HCT116 (cell line): ENCODE measurements around the gene PPP1R36. TPM values are rescaled to one million over a fixed set of nuclear protein-coding genes. Genes with fewer than 3 reads are reported as not detected.
"Not testable (repeated sequence)": the region's sequence is repeated elsewhere in the genome, so short reads cannot be mapped to it uniquely, and the experiment has no call there.

Experiments used
- ATAC-seq: fragments of 200-7000 bp; cut with Tn5 transposase; 2 replicates; pipeline ENCODE4 v1.9.1; 2020; ENCODE audit warnings: mild to moderate bottlenecking, moderate library complexity
- BruUV-seq: library from RNA; stranded (reverse); fragments of 400-500 nt; replicated peaks from 2 replicates; lab custom pipeline; 2021; lab: Mats Ljungman, UMichigan
- CTCF ChIA-PET: fragments of 300-600 bp; sonication (Branson Sonifier 250); formaldehyde crosslinking; loops from one replicate; lab custom pipeline; 2021; ENCODE audit warnings: antibody characterized with exemption; lab: Charles Lee
- POLR2A ChIA-PET: fragments of 300-600, 350-600 bp; sonication (Branson Sonifier 250); formaldehyde crosslinking; loops from one replicate; lab custom pipeline; 2021; ENCODE audit warnings: antibody characterized with exemption; lab: Charles Lee
- RAD21 ChIA-PET, 2 experiments: fragments of 300-600 bp; sonication (Branson Sonifier 250); formaldehyde crosslinking; loops; one replicate each; lab custom pipeline; 2023; ENCODE audit warnings: low total read pairs in 2 of 2; ENCODE audit not compliant: uncharacterized antibody in 2 of 2, unreplicated experiment in 2 of 2, low non-redundant PET in 1 of 2; lab: Charles Lee
- DNase-seq: peaks from one replicate; pipeline ENCODE4 v3.0.0-alpha.2; 2010; ENCODE audit warnings: low read depth, low spot score
- H2AFZ ChIP-seq: fragments of 200-600 bp; shearing (Covaris generic), sonication (generic); 2 replicates; pipeline ENCODE4 v1.6.1; 2017; ENCODE audit warnings: low read depth, mixed run types, mixed read lengths, antibody characterized with exemption, low read length; ENCODE audit not compliant: poor library complexity, severe bottlenecking
- H3K27ac ChIP-seq: 2 replicates; pipeline ENCODE4 v1.5.1; 2012; ENCODE audit warnings: low read depth, low read length
- H3K27me3 ChIP-seq: fragments of 200-600 bp; sonication (generic); 2 replicates; pipeline ENCODE4 v1.6.1; 2016; ENCODE audit warnings: mixed run types, low read length, mixed read lengths; ENCODE audit not compliant: insufficient read depth
- H3K36me3 ChIP-seq, 2 experiments: fragments of 200-500 bp in 1 of 2; fragments of 200-600 bp in 1 of 2; sonication (Bioruptor generic) in 1 of 2; sonication (generic) in 1 of 2; 2 replicates each; pipeline versions ENCODE4 v1.5.1 to v1.6.1; 2014 to 2016; ENCODE audit warnings: low read length in 2 of 2, inconsistent platforms in 1 of 2, mixed read lengths in 1 of 2, mixed run types in 1 of 2; ENCODE audit not compliant: insufficient read depth in 2 of 2, control insufficient read depth in 1 of 2
- H3K4me1 ChIP-seq, 2 experiments: fragments of 200-600 bp in 1 of 2; sonication (generic) in 1 of 2; 2 replicates each; pipeline versions ENCODE4 v1.5.1 to v1.6.1; 2012 to 2017; ENCODE audit warnings: low read length in 2 of 2, inconsistent platforms in 1 of 2, mild to moderate bottlenecking in 1 of 2, mixed read lengths in 1 of 2, mixed run types in 1 of 2, moderate library complexity in 1 of 2; ENCODE audit not compliant: insufficient read depth in 2 of 2, control insufficient read depth in 1 of 2
- H3K4me2 ChIP-seq: fragments of 200-600 bp; sonication (generic); 2 replicates; pipeline ENCODE4 v1.6.1; 2017; ENCODE audit warnings: mixed run types, low read length, mixed read lengths
- H3K4me3 ChIP-seq, 2 experiments: fragments of 200-600 bp in 1 of 2; sonication (generic) in 1 of 2; replicated peaks in 1 of 2; 2 replicates each; pipeline ENCODE4 v1.5.1; 2011 to 2016; ENCODE audit warnings: low read length in 2 of 2, control low read depth in 1 of 2, low read depth in 1 of 2, mild to moderate bottlenecking in 1 of 2, mixed read lengths in 1 of 2, mixed run types in 1 of 2
- H3K79me2 ChIP-seq: fragments of 200-600 bp; sonication (generic); 2 replicates; pipeline ENCODE4 v1.6.1; 2017; ENCODE audit warnings: mild to moderate bottlenecking, mixed run types, low read length, moderate library complexity, mixed read lengths; ENCODE audit not compliant: insufficient read depth
- H3K9ac ChIP-seq: fragments of 200-600 bp; sonication (generic); 2 replicates; pipeline ENCODE4 v1.6.1; 2016; ENCODE audit warnings: low read length, mixed read lengths
- H3K9me2 ChIP-seq: fragments of 200-600 bp; sonication (generic), shearing (Covaris generic); 2 replicates; pipeline ENCODE4 v1.6.1; 2017; ENCODE audit warnings: mixed run types, mild to moderate bottlenecking, moderate library complexity; ENCODE audit not compliant: insufficient read depth
- H3K9me3 ChIP-seq, 2 experiments: fragments of 200-500 bp in 1 of 2; fragments of 200-600 bp in 1 of 2; sonication (Bioruptor generic) in 1 of 2; sonication (generic) in 1 of 2; 2 replicates each; pipeline ENCODE4 v1.6.1; 2014 to 2017; ENCODE audit warnings: low read length in 2 of 2, mixed read lengths in 2 of 2, inconsistent platforms in 1 of 2, low read depth in 1 of 2, mild to moderate bottlenecking in 1 of 2, mixed run types in 1 of 2, moderate library complexity in 1 of 2; ENCODE audit not compliant: control insufficient read depth in 1 of 2, insufficient read depth in 1 of 2
- H4K20me1 ChIP-seq: fragments of 200-600 bp; sonication (generic), shearing (Covaris generic); 2 replicates; pipeline ENCODE4 v1.6.1; 2017; ENCODE audit warnings: mixed run types, mild to moderate bottlenecking, moderate library complexity; ENCODE audit not compliant: insufficient read depth
- EGR1 ChIP-seq: IDR thresholded peaks from 2 replicates; pipeline ENCODE4 v1.6.1; 2012; ENCODE audit warnings: low read depth
- ELF1 ChIP-seq: IDR thresholded peaks from 2 replicates; pipeline ENCODE4 v1.6.1; 2012; ENCODE audit warnings: low read depth, borderline replicate concordance
- EZH2 ChIP-seq: fragments of 200-600 bp; sonication (generic); IDR thresholded peaks from 2 replicates; pipeline ENCODE4 v1.6.1; 2017; ENCODE audit warnings: antibody characterized with exemption, mixed run types
- POLR2A ChIP-seq: IDR thresholded peaks from 2 replicates; pipeline ENCODE4 v1.7.0; 2011; ENCODE audit warnings: borderline replicate concordance; ENCODE audit not compliant: insufficient read depth, insufficient read length; ENCODE audit errors: extremely low read depth
- ZNF274 ChIP-seq: fragments of 200-500 bp; sonication (Bioruptor generic); IDR thresholded peaks from 2 replicates; pipeline ENCODE4 v1.6.1; 2014; ENCODE audit warnings: mild to moderate bottlenecking, low read depth, low read length, inconsistent platforms
- intact Hi-C: fragments of 100-400 bp; cut with micrococcal nuclease; formaldehyde crosslinking; loops from 2 replicates; pipeline ENCODE4 v1.10.0; 2022
- total RNA-seq: library from RNA; stranded (reverse); gene quantifications from one replicate; pipeline ENCODE4 v1.2.1, GENCODE V29; 2021; ENCODE audit not compliant: unreplicated experiment
- TF ChIP-seq, protein P1 (sequence below): IDR thresholded peaks from 2 replicates; pipeline ENCODE4 v1.6.1; 2012
- TF ChIP-seq, protein P2 (sequence below): IDR thresholded peaks from 2 replicates; pipeline ENCODE4 v1.6.1; 2012; ENCODE audit warnings: low read depth

PPP1R36 gene
- total RNA-seq, 1 experiment from 2014 or later, result 0.47 TPM

DNA sequence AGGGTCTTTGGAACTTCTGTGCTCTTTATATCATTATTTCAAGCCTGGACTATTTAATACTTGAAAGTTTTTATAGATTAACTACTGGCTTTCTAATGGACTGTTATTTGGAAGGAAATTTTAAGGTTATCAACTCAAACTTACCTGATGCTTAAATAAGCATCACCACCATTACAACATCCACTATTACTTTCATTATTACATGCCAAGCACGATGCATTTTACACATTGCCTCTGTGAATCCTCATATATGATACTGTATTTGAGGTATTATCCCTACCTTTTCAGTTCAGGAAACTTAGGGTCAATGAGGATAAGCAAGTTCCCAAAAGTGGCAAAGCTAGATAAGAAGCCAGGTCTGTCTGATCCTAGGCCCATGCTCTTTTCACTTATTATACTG, 32.8 kb upstream of the PPP1R36 start:
- no peak overlapping the region for H2AFZ ChIP-seq
- H3K9ac ChIP-seq, result no peak overlapping the region
- H3K4me2 ChIP-seq, result no peak overlapping the region
- ChIA-PET RAD21 (no interaction called here), CTCF (no interaction called here)
- ATAC-seq (no peak), DNase-seq (no peak)
- no peaks in the 10 kb centered on the region for H3K36me3 ChIP-seq
- intact Hi-C loops, result loop anchor here (10.0 kb wide), 1 partner anchor 118 kb away; no protein-coding TSS in a partner anchor
- BruUV-seq, result no TSS peak
- no peaks in the 10 kb centered on the region for H3K4me1 ChIP-seq
- H3K27me3 ChIP-seq, result no peaks in the 10 kb centered on the region
- no peak overlapping the region for H3K4me3 ChIP-seq
- H3K27ac ChIP-seq, result no peak overlapping the region
- H3K9me3 ChIP-seq, result no peaks in the 10 kb centered on the region
- no peaks in the 10 kb centered on the region for H3K9me2 ChIP-seq
- peaks cover 69% of the 10 kb centered on the region for H3K79me2 ChIP-seq
- H4K20me1 ChIP-seq, result no peaks in the 10 kb centered on the region
- no peak for TF ChIP-seq ZNF274
- TF ChIP-seq EZH2, result no peak
- no peak for TF ChIP-seq ELF1
- no peak for TF ChIP-seq POLR2A
- TF ChIP-seq, protein P1, sequence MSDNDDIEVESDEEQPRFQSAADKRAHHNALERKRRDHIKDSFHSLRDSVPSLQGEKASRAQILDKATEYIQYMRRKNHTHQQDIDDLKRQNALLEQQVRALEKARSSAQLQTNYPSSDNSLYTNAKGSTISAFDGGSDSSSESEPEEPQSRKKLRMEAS, result no peak
- TF ChIP-seq, protein P2, sequence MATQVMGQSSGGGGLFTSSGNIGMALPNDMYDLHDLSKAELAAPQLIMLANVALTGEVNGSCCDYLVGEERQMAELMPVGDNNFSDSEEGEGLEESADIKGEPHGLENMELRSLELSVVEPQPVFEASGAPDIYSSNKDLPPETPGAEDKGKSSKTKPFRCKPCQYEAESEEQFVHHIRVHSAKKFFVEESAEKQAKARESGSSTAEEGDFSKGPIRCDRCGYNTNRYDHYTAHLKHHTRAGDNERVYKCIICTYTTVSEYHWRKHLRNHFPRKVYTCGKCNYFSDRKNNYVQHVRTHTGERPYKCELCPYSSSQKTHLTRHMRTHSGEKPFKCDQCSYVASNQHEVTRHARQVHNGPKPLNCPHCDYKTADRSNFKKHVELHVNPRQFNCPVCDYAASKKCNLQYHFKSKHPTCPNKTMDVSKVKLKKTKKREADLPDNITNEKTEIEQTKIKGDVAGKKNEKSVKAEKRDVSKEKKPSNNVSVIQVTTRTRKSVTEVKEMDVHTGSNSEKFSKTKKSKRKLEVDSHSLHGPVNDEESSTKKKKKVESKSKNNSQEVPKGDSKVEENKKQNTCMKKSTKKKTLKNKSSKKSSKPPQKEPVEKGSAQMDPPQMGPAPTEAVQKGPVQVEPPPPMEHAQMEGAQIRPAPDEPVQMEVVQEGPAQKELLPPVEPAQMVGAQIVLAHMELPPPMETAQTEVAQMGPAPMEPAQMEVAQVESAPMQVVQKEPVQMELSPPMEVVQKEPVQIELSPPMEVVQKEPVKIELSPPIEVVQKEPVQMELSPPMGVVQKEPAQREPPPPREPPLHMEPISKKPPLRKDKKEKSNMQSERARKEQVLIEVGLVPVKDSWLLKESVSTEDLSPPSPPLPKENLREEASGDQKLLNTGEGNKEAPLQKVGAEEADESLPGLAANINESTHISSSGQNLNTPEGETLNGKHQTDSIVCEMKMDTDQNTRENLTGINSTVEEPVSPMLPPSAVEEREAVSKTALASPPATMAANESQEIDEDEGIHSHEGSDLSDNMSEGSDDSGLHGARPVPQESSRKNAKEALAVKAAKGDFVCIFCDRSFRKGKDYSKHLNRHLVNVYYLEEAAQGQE, result no peak
- TF ChIP-seq EGR1, result no peak
- TF ChIP-seq, all 23 proteins: peak for 0
- POLR2A ChIA-PET, result no interaction called here

DNA sequence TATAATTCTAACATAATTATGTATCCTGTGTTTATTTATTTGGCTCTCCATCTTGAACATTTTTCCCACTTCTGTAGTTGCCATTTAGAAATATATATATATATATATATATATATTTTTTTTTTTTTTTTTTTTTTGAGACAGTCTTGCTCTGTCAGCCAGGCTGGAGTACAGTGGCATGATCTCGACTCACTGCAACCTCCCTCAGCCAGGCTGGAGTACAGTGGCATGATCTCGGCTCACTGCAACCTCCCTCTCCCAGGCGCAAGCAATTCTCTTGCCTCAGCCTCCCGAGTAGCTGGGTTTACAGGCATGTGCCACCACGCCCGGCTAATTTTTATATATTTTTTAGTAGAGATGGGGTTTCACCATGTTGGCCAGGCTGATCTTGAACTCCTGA, 32.1 kb upstream of the PPP1R36 start:
- H3K9ac ChIP-seq, ATAC-seq, DNase-seq, CTCF ChIA-PET, H4K20me1 ChIP-seq, H3K27ac ChIP-seq, H3K4me1 ChIP-seq, POLR2A ChIA-PET, H3K4me2 ChIP-seq, H3K9me2 ChIP-seq, H2AFZ ChIP-seq, H3K9me3 ChIP-seq, H3K4me3 ChIP-seq, H3K27me3 ChIP-seq, BruUV-seq, RAD21 ChIA-PET, H3K36me3 ChIP-seq: not testable (repeated sequence)
- H3K79me2 ChIP-seq, result peaks cover 62% of the 10 kb centered on the region
- intact Hi-C loops, result loop anchor here (10.0 kb wide), 1 partner anchor 117 kb away; no protein-coding TSS in a partner anchor
